ENCODE results near the gene CDK17. TPM values are rescaled to one million over a fixed set of nuclear protein-coding genes. Genes with fewer than 3 reads are reported as not detected.

Gene CDK17
- total RNA-seq, 2 donors from 2014 or later: 30.7 to 97.6 TPM

DNA sequence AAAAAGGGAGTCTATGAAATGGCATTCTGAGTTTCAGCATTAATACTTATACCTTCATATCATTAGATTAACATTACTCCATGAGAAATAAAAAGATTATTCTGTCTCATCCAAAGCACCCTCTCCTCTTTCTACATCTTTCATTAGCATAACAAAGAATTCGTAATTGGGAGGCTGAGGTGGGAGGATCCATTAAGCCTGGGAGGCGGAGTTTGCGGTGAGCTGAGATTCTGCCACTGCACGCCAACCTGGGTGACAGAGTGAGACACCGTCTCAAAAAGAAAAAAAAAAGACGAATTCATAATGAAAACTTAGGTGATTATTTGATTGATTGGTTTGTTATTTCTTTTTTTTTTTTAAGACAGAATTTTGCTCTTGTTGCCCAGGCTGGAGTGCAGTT is 1.8 kb upstream of the CDK17 start:
- no peak for ATAC-seq (ENCODE audit: insufficient number of reproducible peaks, low FRiP score, low read depth)
- H3K4me3 ChIP-seq: no peak overlapping the region
- H3K9me3 ChIP-seq: no peaks in the 10 kb centered on the region
- H3K27ac ChIP-seq: no peak overlapping the region
- H3K4me1 ChIP-seq (ENCODE audit: control insufficient read depth in 1 of 2, low read depth in 2 of 2): peaks cover 13 to 23% of the 10 kb centered on the region in 2 donors
- no peaks in the 10 kb centered on the region for H3K36me3 ChIP-seq
- DNase-seq (ENCODE audit: low spot score): no peak
- H3K27me3 ChIP-seq (replicated peaks; ENCODE audit: insufficient read depth): no peaks in the 10 kb centered on the region
- TF ChIP-seq, protein P1, sequence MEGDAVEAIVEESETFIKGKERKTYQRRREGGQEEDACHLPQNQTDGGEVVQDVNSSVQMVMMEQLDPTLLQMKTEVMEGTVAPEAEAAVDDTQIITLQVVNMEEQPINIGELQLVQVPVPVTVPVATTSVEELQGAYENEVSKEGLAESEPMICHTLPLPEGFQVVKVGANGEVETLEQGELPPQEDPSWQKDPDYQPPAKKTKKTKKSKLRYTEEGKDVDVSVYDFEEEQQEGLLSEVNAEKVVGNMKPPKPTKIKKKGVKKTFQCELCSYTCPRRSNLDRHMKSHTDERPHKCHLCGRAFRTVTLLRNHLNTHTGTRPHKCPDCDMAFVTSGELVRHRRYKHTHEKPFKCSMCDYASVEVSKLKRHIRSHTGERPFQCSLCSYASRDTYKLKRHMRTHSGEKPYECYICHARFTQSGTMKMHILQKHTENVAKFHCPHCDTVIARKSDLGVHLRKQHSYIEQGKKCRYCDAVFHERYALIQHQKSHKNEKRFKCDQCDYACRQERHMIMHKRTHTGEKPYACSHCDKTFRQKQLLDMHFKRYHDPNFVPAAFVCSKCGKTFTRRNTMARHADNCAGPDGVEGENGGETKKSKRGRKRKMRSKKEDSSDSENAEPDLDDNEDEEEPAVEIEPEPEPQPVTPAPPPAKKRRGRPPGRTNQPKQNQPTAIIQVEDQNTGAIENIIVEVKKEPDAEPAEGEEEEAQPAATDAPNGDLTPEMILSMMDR (IDR thresholded peaks at IDR 0.05): no peak

DNA sequence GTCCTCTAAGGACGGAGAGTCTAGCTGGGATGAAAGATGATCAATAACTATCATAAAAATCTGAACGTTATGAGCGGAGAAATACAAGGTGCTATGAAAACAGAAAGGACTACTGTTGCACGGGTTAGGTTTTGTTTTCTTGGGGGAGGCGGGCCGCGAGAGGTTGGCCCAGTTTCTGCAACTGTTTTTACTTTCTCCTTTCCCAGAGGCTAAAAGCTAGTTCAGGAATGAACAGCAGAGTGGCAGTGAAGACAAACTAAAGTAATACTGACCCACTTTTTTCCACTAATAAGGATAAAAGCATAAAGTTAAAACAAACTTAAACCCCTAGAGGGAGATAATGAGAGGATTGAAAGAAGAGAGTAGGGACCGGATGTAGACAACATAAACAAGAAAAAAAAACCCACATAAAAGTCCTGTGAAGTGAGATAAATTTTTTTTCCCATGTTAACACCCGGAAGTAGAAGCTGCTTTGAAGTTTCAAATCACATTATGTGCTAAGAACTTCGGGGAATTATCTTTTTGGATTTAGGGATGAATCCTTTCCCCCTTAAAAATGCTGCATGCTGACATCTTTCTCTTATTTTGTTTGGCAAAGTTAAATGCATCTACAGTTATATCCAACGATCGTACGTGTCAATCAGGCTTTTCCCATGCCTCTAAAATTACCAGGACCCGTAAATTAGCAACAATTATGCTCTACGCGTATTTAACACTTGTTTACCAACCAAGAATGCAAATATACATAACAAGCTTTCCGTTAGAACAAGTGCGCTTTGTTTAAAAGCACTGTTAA is 1.0 kb upstream of the CDK17 start:
- Histone ChIP-seq H3K27ac (peak overlapping the region; percentile 52 to 61), H3K9me3 (no peaks in the 10 kb centered on the region), H3K36me3 (no peaks in the 10 kb centered on the region), H3K4me1 (ENCODE audit: control insufficient read depth in 1 of 2, low read depth in 2 of 2) (peaks cover 16 to 31% of the 10 kb centered on the region in 2 donors), H3K27me3 (replicated peaks; ENCODE audit: insufficient read depth) (no peaks in the 10 kb centered on the region), H3K4me3 (peak overlapping the region; percentile 91)
- peak; percentile 4 for ATAC-seq (ENCODE audit: insufficient number of reproducible peaks, low FRiP score, low read depth)
- TF ChIP-seq, protein P1 (IDR thresholded peaks at IDR 0.05): no peak
- DNase-seq (ENCODE audit: low spot score): no peak

DNA sequence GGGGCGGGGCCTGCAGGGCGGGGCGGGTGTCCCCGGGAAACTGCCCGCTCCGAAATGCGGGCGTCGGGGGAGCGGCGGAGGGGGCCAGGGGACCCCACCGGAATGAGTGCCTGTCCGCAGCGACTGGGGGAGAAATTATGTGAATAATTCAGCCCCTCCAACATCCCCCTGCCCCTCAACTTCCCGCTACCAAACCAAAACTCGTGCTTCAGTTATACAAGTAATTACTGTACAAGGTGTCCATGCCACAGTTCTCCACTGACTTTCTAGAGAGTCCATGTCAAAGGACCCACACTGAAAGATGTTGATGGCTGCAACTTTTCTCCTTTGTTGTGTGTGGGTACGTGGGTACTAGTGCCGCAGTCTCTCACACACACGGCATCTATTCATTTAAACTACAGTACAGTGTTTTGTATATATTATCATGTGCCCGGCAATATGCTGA is 414 bp upstream of the CDK17 start:
- Histone ChIP-seq H3K27ac (peak overlapping the region; percentile 52 to 61), H3K4me3 (peak overlapping the region; percentile 91), H3K9me3 (no peaks in the 10 kb centered on the region), H3K27me3 (replicated peaks; ENCODE audit: insufficient read depth) (no peaks in the 10 kb centered on the region), H3K36me3 (no peaks in the 10 kb centered on the region), H3K4me1 (ENCODE audit: control insufficient read depth in 1 of 2, low read depth in 2 of 2) (peaks cover 16 to 35% of the 10 kb centered on the region in 2 donors)
- peak; percentile 47 for ATAC-seq (ENCODE audit: insufficient number of reproducible peaks, low FRiP score, low read depth)
- DNase-seq (ENCODE audit: low spot score): no peak
- TF ChIP-seq, protein P1 (IDR thresholded peaks at IDR 0.05): no peak

DNA sequence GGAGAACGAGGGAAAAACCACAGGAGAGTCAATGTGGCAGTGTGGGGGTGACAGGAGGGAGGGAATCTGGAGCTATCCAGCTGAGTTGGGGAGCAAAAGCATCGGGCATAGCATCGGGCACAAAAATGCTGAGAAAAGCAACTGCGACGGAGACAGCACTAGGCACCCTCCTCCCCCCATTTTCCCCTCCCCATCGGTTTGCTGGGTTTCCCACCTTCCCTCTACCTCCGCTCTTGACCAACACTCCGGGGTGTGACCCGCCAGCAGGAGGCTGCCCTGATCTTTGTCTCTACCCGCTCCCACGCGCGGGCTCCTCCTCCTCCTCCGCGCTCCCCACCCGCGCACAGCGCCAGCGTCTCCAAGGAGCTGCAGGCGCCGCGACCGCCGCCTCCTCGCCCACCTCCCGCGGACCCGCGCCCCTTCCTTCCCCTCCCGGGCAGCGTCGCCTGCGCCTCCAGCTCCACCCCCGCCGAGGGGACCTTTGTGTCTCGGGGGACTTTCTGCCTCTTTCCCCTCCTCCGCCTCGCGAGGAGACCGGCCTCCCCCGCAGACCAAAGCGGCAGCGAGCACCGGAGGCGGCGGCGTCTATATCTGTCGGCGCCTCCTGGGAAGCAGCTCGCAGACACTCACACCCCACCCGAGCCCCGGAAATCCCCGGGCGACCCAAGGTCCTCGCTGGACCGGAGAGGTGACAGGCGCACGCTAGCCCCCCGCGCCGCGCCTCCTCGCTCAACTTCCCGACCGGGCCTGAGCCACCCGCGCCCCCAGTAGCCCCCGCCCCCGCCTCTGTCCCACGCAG is 920 bp downstream of the CDK17 start:
- Histone ChIP-seq H3K4me1 (ENCODE audit: control insufficient read depth in 1 of 2, low read depth in 2 of 2) (peaks cover 16 to 35% of the 10 kb centered on the region in 2 donors), H3K4me3 (peak overlapping the region; percentile 91), H3K27me3 (replicated peaks; ENCODE audit: insufficient read depth) (no peaks in the 10 kb centered on the region), H3K27ac (peak overlapping the region; percentile 97 to 98), H3K36me3 (no peaks in the 10 kb centered on the region), H3K9me3 (no peaks in the 10 kb centered on the region)
- TF ChIP-seq, protein P1 (IDR thresholded peaks at IDR 0.05): no peak
- peak; percentile 17 for ATAC-seq (ENCODE audit: insufficient number of reproducible peaks, low FRiP score, low read depth)
- DNase-seq (ENCODE audit: low spot score): peak; percentile 12

Data from thoracic aorta (tissue), 2 donors.